Limb (tissue), 2 donors: ENCODE data around the gene CARD19.

Source experiments
- DNase-seq, 2 donors: peaks; one replicate each; pipeline ENCODE4 v3.0.0-alpha.2; 2016; ENCODE audit errors: extremely low spot score in 2 of 2

The CARD19 gene

GRCh38 chr9:93096131-93096802 lies at the start of gene CARD19:
Gene CARD19, plus strand, starts transcription at chr9:93096217. Its CDS starts 129 bp downstream, at chr9:93096346.
- peak in 1 of 2 donors; percentile 79 for DNase-seq

GRCh38 chr9:93048566-93049448 lies 47.2 kb upstream of the CARD19 start:
- DNase-seq: no peak

- no peak for DNase-seq
Measured at GRCh38 chr9:93049491-93049890, 46.5 kb upstream of the CARD19 start.

GRCh38 chr9:93050231-93050630 lies 45.8 kb upstream of the CARD19 start:
- no peak for DNase-seq

- DNase-seq: peak in 1 of 2 donors; percentile 55
Measured at GRCh38 chr9:93051680-93052089, 44.3 kb upstream of the CARD19 start.

GRCh38 chr9:93052791-93053540 lies 43.1 kb upstream of the CARD19 start:
- no peak for DNase-seq

GRCh38 chr9:93053781-93054331 lies 42.2 kb upstream of the CARD19 start:
- DNase-seq: no peak

- DNase-seq: no peak
Measured at GRCh38 chr9:93054758-93055704, 41.0 kb upstream of the CARD19 start.

GRCh38 chr9:93057042-93057702 lies 38.8 kb upstream of the CARD19 start:
- DNase-seq: no peak

GRCh38 chr9:93057703-93058354 lies 38.2 kb upstream of the CARD19 start:
- DNase-seq: no peak

- peak in 1 of 2 donors; percentile 78 for DNase-seq
Measured at GRCh38 chr9:93058355-93059010, 37.5 kb upstream of the CARD19 start, which contains the start of gene SUSD3. Gene SUSD3, plus strand, starts transcription at chr9:93058701. Its CDS starts 42 bp downstream, at chr9:93058743.

- DNase-seq: no peak
Measured at GRCh38 chr9:93059011-93059714, 36.9 kb upstream of the CARD19 start.

GRCh38 chr9:93059715-93060578 lies 36.1 kb upstream of the CARD19 start:
- DNase-seq: no peak

- DNase-seq: no peak
Measured at GRCh38 chr9:93060746-93061259, 35.2 kb upstream of the CARD19 start.

GRCh38 chr9:93061260-93061751 lies 34.7 kb upstream of the CARD19 start:
- no peak for DNase-seq
